Measurements from ENCODE around the gene WIPI1. TPM values are rescaled to one million over a fixed set of nuclear protein-coding genes. Genes with fewer than 3 reads are reported as not detected.

The WIPI1 gene
- total and polyA plus RNA-seq, 9 of the 15 experiments (the other 6 are each of a cell fraction or from before 2014, with no cell fraction given), result 3.7 to 23.5 (median 11.8) TPM

DNA sequence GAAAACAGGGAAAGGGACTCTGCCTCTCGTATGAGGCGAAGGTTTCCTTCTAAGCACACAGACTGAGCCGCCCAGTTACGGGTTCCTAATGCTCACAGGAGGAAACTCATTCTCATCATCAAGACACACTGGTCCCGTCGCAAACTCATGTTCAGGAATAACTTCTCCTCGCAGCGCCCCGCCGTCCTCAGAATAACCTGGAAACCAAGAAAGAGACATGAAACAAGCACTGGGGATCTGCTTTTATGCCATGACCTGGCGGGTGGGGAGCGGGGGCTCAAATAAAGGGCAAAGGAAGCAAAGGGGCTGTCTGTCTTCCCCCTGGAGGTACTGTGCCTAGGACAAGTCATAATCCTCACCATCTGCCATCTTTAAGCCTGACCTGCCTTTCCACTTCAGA is 31.3 kb downstream of the WIPI1 start (continued):
- TF ChIP-seq, protein P1, sequence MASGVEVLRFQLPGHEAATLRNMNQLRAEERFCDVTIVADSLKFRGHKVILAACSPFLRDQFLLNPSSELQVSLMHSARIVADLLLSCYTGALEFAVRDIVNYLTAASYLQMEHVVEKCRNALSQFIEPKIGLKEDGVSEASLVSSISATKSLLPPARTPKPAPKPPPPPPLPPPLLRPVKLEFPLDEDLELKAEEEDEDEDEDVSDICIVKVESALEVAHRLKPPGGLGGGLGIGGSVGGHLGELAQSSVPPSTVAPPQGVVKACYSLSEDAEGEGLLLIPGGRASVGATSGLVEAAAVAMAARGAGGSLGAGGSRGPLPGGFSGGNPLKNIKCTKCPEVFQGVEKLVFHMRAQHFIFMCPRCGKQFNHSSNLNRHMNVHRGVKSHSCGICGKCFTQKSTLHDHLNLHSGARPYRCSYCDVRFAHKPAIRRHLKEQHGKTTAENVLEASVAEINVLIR (CRISPR knock-in tag; IDR thresholded peaks at IDR 0.05), result no peak
- TF ChIP-seq THRAP3 (IDR thresholded peaks at IDR 0.05; ENCODE audit: borderline replicate concordance) (no peak), FOXK2 (conservative IDR thresholded peaks at IDR 0.05 in 1 of 2, IDR thresholded peaks at IDR 0.05 in 1 of 2; ENCODE audit: low read depth in 2 of 2) (no peak), NONO (IDR thresholded peaks at IDR 0.05; ENCODE audit: low read depth in 2 of 2, low read length in 1 of 2) (no peak), CC2D1A (IDR thresholded peaks at IDR 0.05) (no peak), ZNF316 (IDR thresholded peaks at IDR 0.05) (no peak), MAX (CRISPR knock-in tag; IDR thresholded peaks at IDR 0.05) (no peak)
- TF ChIP-seq, protein P2, sequence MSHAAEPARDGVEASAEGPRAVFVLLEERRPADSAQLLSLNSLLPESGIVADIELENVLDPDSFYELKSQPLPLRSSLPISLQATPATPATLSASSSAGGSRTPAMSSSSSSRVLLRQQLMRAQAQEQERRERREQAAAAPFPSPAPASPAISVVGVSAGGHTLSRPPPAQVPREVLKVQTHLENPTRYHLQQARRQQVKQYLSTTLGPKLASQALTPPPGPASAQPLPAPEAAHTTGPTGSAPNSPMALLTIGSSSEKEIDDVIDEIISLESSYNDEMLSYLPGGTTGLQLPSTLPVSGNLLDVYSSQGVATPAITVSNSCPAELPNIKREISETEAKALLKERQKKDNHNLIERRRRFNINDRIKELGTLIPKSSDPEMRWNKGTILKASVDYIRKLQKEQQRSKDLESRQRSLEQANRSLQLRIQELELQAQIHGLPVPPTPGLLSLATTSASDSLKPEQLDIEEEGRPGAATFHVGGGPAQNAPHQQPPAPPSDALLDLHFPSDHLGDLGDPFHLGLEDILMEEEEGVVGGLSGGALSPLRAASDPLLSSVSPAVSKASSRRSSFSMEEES (CRISPR knock-in tag; IDR thresholded peaks at IDR 0.05), result no peak
- TF ChIP-seq, protein P3, sequence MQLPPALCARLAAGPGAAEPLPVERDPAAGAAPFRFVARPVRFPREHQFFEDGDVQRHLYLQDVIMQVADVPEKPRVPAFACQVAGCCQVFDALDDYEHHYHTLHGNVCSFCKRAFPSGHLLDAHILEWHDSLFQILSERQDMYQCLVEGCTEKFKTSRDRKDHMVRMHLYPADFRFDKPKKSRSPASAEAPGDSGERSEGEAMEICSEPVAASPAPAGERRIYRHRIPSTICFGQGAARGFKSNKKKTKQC (CRISPR knock-in tag; IDR thresholded peaks at IDR 0.05), result no peak

All from K562 (cell line).